Measurements from ENCODE around the gene AURKAIP1. TPM values are rescaled to one million over a fixed set of nuclear protein-coding genes. Genes with fewer than 3 reads are reported as not detected.
A peak's percentile ranks its signal among the peaks of the same experiment; 100 is the strongest.
"Not testable (repeated sequence)": the region's sequence is repeated elsewhere in the genome, so short reads cannot be mapped to it uniquely, and the experiment has no call there.

Gene AURKAIP1
- total RNA-seq, 6 experiments from 2014 or later, result 178 to 206 (median 196) TPM

- no peak for DNase-seq
- Mint-ChIP-seq H3K4me1 (ENCODE audit: low read depth) (peaks cover 34% of the 10 kb centered on the region), H3K9me3 (no peaks in the 10 kb centered on the region), H3K27ac (peak overlapping the region; percentile 87), H3K4me3 (peak overlapping the region; percentile 93), H3K27me3 (ENCODE audit: insufficient read depth) (peaks cover 11% of the 10 kb centered on the region; the same call in 1 of the 2 replicates), H3K36me3 (ENCODE audit: low read depth) (peaks cover 58% of the 10 kb centered on the region)
- no peak for TF ChIP-seq CTCF (IDR thresholded peaks at IDR 0.05)
Observed at GRCh38 chr1:1406101-1406820, 31.3 kb upstream of the AURKAIP1 start.

- no peak for TF ChIP-seq CTCF (IDR thresholded peaks at IDR 0.05)
- H3K4me3 Mint-ChIP-seq, result no peak overlapping the region
Observed at GRCh38 chr1:1403653-1404052, 28.6 kb upstream of the AURKAIP1 start.

GRCh38 chr1:1402901-1403392, 27.9 kb upstream of the AURKAIP1 start:
- peaks cover 46% of the 10 kb centered on the region for H3K4me1 Mint-ChIP-seq (ENCODE audit: low read depth)
- H3K27me3 Mint-ChIP-seq (ENCODE audit: insufficient read depth), result peaks cover 16% of the 10 kb centered on the region
- H3K9me3 Mint-ChIP-seq, DNase-seq, H3K4me3 Mint-ChIP-seq: not testable (repeated sequence)
- H3K27ac Mint-ChIP-seq, result peak overlapping the region; percentile 14; the same call in 1 of the 2 replicates
- peaks cover 57% of the 10 kb centered on the region for H3K36me3 Mint-ChIP-seq (ENCODE audit: low read depth)

More at GRCh38 chr1:1403653-1404052, 28.6 kb upstream of the AURKAIP1 start:
- H3K4me1 Mint-ChIP-seq (ENCODE audit: low read depth), result peaks cover 49% of the 10 kb centered on the region
- peak overlapping the region; percentile 55 for H3K27ac Mint-ChIP-seq
- no peak for DNase-seq
- H3K27me3 Mint-ChIP-seq (ENCODE audit: insufficient read depth), result peaks cover 16% of the 10 kb centered on the region
- no peaks in the 10 kb centered on the region for H3K9me3 Mint-ChIP-seq
- H3K36me3 Mint-ChIP-seq (ENCODE audit: low read depth), result peaks cover 57% of the 10 kb centered on the region

- H3K27ac Mint-ChIP-seq, result peak overlapping the region; percentile 78
- H3K4me1 Mint-ChIP-seq (ENCODE audit: low read depth), result peaks cover 48% of the 10 kb centered on the region
- peak; percentile 83 for TF ChIP-seq CTCF (IDR thresholded peaks at IDR 0.05)
- H3K27me3 Mint-ChIP-seq (ENCODE audit: insufficient read depth), result peaks cover 16% of the 10 kb centered on the region
- peak; percentile 57 for DNase-seq
- H3K36me3 Mint-ChIP-seq (ENCODE audit: low read depth), result peaks cover 57% of the 10 kb centered on the region
- no peaks in the 10 kb centered on the region for H3K9me3 Mint-ChIP-seq
- H3K4me3 Mint-ChIP-seq, result peak overlapping the region; percentile 91
Observed at GRCh38 chr1:1402072-1402900, 27.3 kb upstream of the AURKAIP1 start.

- H3K4me1 Mint-ChIP-seq (ENCODE audit: low read depth), result peaks cover 48% of the 10 kb centered on the region
- peaks cover 16% of the 10 kb centered on the region for H3K27me3 Mint-ChIP-seq (ENCODE audit: insufficient read depth)
- H3K9me3 Mint-ChIP-seq, result no peaks in the 10 kb centered on the region
- peak overlapping the region; percentile 91 for H3K4me3 Mint-ChIP-seq
- no peak for TF ChIP-seq CTCF (IDR thresholded peaks at IDR 0.05)
- H3K27ac Mint-ChIP-seq, result peak overlapping the region; percentile 88
- no peak for DNase-seq
- peaks cover 57% of the 10 kb centered on the region for H3K36me3 Mint-ChIP-seq (ENCODE audit: low read depth)
Observed at GRCh38 chr1:1401457-1402010, 26.5 kb upstream of the AURKAIP1 start.

Data from HFFc6 (cell line).